HG02759 (cell line): ENCODE results near the gene MAD1L1.
"Not testable (repeated sequence)": the region's sequence is repeated elsewhere in the genome, so short reads cannot be mapped to it uniquely, and the experiment has no call there.

Source experiments
- ATAC-seq: cut with Tn5 transposase; IDR thresholded peaks from one replicate; pipeline ENCODE4 v1.9.1; 2021; ENCODE audit warnings: mild to moderate bottlenecking, moderate library complexity; ENCODE audit not compliant: unreplicated experiment

Gene MAD1L1

GRCh38 chr7:1837696-1838543 is 394.8 kb downstream of the MAD1L1 start:
- ATAC-seq = not testable (repeated sequence)

- ATAC-seq = not testable (repeated sequence)
Observed at GRCh38 chr7:1831933-1832535, 400.7 kb downstream of the MAD1L1 start.

- ATAC-seq = not testable (repeated sequence)
Observed at GRCh38 chr7:1831471-1831870, 401.3 kb downstream of the MAD1L1 start.

GRCh38 chr7:1829668-1830067 is 403.1 kb downstream of the MAD1L1 start:
- ATAC-seq = not testable (repeated sequence)

GRCh38 chr7:1829111-1829510 is 403.6 kb downstream of the MAD1L1 start:
- ATAC-seq = no peak

- not testable (repeated sequence) for ATAC-seq
Observed at GRCh38 chr7:1828170-1828569, 404.6 kb downstream of the MAD1L1 start.

GRCh38 chr7:1827521-1827981 is 405.2 kb downstream of the MAD1L1 start:
- ATAC-seq = not testable (repeated sequence)

GRCh38 chr7:1826931-1827330 is 405.8 kb downstream of the MAD1L1 start:
- not testable (repeated sequence) for ATAC-seq

GRCh38 chr7:1825897-1826741 is 406.6 kb downstream of the MAD1L1 start:
- no peak for ATAC-seq

- not testable (repeated sequence) for ATAC-seq
Observed at GRCh38 chr7:1825647-1825896, 407.2 kb downstream of the MAD1L1 start.

GRCh38 chr7:1824882-1825646 is 407.7 kb downstream of the MAD1L1 start:
- not testable (repeated sequence) for ATAC-seq

- not testable (repeated sequence) for ATAC-seq
Observed at GRCh38 chr7:1824151-1824881, 408.4 kb downstream of the MAD1L1 start.

GRCh38 chr7:1823376-1824150 is 409.2 kb downstream of the MAD1L1 start:
- no peak for ATAC-seq

- no peak for ATAC-seq
Observed at GRCh38 chr7:1819259-1819841, 413.4 kb downstream of the MAD1L1 start.

GRCh38 chr7:1818575-1819258 is 414.0 kb downstream of the MAD1L1 start:
- no peak for ATAC-seq

- ATAC-seq = no peak
Observed at GRCh38 chr7:1817061-1817712, 415.6 kb downstream of the MAD1L1 start.

- not testable (repeated sequence) for ATAC-seq
Observed at GRCh38 chr7:1816451-1816850, 416.3 kb downstream of the MAD1L1 start.
